LHCN-M2 (cell line): ENCODE data around the gene MAP3K10. TPM values are rescaled to one million over a fixed set of nuclear protein-coding genes. Genes with fewer than 3 reads are reported as not detected.
"Not testable (repeated sequence)": the region's sequence is repeated elsewhere in the genome, so short reads cannot be mapped to it uniquely, and the experiment has no call there.

Source experiments
- DNase-seq: peaks from one replicate; pipeline ENCODE4 v3.0.0-alpha.2; 2012; ENCODE audit warnings: low read depth
- total RNA-seq: library from RNA; depleted of rRNA; stranded (reverse); fragments of >200 nt; gene quantifications from 2 replicates; pipeline ENCODE4 v1.2.3, GENCODE V29; 2014

MAP3K10 gene
- total RNA-seq, 1 experiment from 2014 or later, result 8.3 TPM

DNA sequence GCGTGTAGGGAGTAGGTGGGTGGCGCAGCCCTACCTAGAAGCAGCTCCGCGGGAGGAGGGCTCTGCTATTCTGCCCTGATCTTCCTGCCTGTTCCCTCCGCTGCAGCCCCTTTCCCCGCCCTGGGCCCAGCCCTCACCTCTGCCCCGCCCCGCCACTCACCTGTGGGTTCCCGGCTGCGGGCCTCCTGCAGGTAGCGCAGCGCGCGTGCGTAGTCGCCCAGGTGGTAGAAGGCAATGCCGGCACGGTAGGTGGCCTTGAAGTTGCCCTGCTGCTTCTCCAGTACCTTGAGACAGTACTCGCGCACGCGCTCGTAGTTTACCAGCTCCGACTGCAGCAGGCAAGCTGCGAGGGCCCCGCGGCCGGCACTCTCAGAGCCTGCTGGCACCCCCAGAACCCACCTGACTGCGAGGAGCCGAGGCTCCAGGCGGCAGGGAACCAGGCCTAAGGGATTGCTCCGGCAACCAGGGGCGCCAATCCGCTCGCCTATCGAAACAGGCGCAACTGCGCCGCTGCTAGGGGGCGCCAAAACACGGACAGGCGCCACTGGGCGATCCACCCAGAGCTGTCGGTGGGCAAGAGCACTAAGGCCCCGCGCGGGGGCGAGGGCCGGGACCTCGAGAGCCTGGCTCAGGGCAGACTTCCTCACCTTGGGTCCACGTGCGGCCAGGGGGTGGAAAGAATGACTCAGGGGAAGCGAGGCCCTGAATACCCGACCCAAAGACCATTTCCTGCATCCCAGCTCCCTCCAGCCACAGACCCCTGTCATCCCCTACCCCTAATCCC lies 26.0 kb downstream of the MAP3K10 start:
- DNase-seq, result no peak

GRCh38 chr19:40217934-40218890 lies 27.0 kb downstream of the MAP3K10 start, which contains the start of gene TTC9B:
Gene TTC9B (minus strand): TSS chr19:40218384. CDS start chr19:40218381, 3 bp downstream.
- DNase-seq, result no peak

DNA sequence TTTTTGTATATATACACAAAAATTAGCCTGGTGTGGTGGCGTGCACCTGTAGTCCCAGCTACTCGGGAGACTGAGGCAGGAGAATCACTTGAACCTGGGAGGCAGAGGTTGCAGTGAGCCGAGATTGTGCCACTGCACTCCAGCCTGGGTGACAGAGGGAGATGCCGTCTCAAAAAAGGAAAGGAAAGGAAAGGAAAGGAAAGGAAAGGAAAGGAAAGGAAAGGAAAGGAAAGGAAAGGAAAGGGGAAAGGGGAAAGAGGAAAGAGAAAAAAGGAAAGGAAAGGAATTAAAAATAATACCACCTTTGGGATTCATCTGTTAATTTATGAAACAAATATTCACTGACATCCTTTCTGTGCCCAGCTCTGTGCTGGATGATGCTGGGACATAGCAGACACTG lies 27.8 kb downstream of the MAP3K10 start:
- not testable (repeated sequence) for DNase-seq

- DNase-seq, result peak; percentile 61
These were observed 28.6 kb downstream of the MAP3K10 start for GRCh38 chr19:40219721-40220276.

DNA sequence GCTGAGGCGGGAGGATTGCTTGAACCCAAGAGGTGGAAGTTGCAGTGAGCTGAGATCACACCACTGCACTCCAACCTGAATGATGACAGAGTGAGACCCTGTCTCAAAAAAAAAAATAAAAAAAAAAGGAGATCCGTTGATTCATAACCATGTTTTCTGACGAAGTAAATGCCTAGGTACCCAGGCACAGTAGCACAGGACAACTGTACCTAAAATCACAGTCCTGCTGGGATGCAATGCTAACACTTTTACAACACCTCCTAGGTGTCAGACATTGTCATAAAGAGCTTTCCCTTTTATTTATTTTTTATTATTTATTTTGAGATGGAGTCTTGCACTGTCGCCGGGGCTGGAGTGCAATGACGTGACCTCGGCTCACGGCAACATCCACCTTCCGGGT lies 29.4 kb downstream of the MAP3K10 start:
- DNase-seq, result no peak

DNA sequence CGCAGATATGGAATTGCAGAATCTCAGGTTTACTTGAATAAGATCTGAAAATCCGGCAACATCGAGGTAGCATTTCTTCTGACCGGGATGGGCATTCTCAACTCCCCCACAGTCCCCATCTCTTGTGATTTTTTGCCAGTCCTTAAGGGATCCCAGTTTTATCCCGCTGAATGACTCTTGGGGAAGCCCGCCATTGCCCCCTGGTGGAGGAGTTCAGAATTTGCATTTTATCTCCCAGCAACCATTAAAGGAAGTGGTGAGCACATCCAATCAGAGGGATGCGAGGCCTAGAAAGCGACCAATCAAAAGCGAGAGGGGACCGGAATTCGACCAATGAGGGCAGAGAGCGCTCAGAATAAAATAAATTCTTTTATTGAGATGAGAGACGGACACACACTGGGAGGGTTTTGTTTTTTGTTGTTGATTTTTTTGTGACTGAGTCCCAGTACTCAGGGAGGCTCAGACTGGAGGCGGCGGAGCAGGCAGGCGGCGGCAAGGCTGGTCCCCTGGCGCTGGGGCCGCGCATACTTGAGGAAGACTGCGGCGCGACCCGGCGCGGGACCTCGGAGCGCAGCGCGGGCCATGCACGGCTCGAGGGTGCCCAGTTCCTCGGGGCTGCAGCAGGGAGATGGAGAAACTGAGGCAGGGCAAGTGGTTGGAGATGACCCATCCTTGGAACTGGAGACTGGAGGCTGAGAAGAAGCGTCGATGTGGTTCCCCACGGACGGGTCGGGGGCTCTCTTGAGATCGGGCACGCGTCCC lies 30.8 kb downstream of the MAP3K10 start:
- DNase-seq, result peak; percentile 87

DNA sequence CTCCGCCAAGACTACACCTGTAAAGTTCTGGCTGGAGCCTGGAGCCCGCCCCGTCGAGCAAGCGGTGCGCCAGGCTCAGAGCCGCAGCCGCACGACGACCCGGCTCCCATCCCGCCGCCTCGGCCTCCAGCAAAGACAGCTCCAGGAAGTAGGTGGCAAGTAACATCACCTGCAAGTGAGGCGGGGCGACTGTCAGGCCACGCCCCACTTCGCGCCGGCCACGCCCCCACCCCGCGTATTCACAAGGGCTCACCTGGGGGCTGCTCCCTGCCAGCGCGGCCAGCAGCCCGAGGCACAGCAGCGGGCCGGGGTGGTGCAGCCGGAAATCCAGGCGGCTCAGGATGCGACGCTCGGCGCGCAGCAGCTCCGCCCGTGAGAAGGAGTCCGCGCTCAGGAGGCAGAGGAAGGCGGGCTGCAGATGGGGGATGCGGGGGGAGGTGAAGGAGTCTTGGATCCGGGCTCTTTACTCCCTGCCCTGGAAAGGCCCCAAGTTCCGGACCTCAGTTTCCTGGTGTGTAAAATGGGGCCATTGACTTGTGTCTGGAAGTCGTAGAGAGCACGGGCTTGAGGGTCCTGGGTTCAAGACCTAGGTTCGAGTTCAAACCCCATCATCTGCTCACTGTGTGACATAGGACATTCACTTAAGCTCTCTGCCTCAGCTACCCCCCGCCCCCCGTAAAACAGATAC lies 32.1 kb downstream of the MAP3K10 start:
- no peak for DNase-seq

- DNase-seq, result no peak
These were observed 33.3 kb downstream of the MAP3K10 start for GRCh38 chr19:40224342-40225150.

- DNase-seq, result peak; percentile 21
These were observed 34.4 kb downstream of the MAP3K10 start for GRCh38 chr19:40225440-40226305.

GRCh38 chr19:40228346-40228745 lies 37.1 kb downstream of the MAP3K10 start:
- no peak for DNase-seq

DNA sequence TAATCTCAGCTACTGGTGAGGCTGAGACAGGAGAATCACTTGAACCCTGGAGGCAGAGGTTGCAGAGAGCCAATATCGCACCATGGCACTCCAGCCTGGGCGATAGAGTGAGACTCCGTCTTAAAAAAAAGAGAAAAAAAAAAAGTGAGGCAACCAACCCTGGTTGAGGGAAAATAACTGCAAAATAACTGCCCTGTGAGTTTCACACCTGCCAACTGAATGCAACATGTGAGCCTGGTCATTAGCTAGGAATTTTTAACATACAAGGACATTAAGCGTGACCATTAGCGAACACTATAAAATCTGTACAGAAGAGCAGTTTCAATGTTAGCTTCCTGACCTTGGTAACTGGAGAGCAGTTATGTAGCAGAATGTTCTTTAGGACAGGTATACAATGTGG lies 37.6 kb downstream of the MAP3K10 start:
- no peak for DNase-seq

DNA sequence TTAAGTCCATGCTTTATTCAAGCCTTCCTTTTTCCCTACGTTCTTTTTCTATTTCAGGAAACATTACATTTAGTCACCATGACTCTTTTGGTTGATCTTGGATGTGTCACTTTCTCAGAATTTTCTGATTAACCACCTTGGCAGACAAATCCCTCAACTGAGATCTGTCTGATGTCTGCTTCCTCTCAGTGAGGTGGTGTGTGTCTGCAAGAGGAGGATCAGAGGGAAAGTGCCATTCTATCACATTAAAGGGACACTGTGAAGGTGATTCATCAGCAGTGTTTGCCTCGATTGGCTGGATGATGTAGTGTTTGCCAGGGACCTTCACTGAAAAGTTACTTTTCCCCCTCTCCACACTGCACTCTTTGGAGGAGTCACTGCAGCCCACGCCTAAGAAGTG lies 38.3 kb downstream of the MAP3K10 start:
- DNase-seq, result peak; percentile 25

DNA sequence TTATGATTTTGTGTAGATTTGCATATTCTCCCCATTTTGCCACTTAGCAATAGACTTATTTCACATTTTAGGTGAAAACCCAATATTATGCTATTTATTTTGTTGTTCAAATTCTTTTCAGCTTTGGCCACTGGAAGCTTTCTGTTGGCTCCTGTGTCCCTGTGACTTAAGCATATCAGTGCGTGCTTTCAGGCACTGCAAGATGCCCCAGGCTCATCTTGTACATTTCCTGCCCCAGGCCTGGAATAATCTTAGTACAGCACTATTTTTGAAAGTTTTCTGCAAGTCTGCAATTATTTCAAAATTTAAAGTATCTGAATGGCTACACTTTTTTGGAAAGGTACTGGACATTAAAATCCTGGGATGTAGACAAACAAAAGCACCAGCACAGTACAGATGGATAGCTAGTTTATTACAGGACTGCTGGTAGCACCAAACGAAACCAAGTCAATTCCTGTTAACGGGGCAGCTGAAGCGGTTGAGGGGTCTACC lies 38.7 kb downstream of the MAP3K10 start:
- DNase-seq, result no peak

DNA sequence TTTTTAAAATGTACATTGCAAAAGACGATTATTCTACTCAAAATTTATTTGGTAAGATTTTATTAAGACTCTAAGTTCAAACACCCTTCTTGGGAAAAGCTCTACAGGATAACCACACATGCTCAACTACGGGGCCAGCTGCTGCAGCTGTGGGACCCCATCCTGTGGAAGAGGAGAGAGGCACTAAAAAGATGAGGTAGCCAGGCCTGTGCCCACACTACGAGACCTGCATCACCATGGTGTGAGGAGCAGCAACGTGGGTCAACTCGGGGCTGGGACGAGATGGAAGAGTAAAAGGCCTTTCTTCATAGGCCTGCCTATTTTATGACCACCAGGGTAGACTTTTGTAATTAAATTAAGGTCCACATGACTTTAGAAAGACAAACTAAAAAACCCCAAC lies 39.8 kb downstream of the MAP3K10 start:
- DNase-seq, result no peak

- DNase-seq, result no peak
These were observed 40.6 kb downstream of the MAP3K10 start for GRCh38 chr19:40231544-40232424.

DNA sequence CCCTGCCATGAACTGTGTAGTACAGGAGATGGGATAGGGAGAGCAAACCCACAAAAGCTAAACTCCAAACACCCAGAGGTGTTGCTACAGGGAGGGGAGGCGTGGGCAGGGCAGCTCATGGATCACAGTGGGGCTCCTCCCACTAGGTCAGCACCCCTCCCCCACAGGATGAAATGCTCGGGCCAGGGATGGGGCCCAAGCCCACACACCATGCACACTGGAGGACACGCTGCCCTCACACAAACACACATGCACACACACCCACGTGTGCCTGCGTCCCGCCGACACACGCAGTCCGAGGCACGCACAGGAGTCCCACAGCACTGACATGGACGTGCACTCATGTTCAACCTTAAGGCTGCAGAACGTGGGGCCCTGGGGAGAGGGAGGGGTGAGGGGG lies 41.3 kb downstream of the MAP3K10 start:
- DNase-seq, result no peak

DNA sequence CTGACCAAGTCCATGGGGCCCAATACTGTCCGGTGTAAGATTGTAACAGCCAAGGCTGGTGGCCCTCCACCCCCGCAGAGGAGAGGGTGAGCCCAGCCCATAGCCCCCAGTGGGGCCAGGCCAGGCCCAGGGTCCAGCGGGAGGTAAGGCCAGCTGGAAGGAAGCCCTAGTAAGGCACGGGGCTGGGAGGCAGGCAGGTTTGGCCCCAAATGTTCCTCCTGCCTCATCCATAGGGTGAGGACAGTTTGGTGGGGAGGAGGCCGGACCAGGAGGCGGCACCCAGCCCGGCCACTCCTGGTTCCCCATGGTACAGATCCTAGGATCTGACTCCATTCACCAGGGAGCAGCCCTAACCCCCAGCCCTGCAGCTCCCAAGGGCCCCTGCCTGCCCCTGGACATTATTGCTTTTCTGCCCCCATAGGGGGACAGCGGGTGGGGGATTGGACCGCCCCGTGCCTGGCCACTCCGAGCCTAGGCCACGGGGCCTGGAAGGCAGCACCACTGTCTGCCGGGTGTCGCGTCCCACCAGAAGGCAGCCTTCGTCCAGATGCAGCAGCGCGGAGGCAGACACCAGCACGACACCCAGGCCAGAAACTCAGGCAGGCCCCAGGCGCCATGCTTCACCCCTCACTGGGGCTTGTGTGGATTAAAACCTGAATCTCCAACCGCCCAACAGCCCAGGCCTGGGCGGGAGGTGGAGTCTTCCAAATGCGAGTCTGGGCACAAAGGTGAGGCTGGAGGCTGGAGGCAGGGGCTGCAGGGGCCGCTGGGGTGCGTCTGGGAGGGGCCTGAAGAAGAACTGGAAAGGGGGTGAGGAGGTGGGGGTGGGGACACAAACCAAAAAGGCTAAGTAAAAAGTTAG lies 42.0 kb downstream of the MAP3K10 start:
- DNase-seq, result no peak
